Fibroblast of lung (primary cell): ENCODE results near the gene ASTN2.

Source experiments
- EZH2 ChIP-seq: IDR thresholded peaks from 2 replicates; pipeline ENCODE4 v1.5.1; 2012; ENCODE audit warnings: low read length, control low read depth, mild to moderate bottlenecking; ENCODE audit errors: missing control alignments
- TF ChIP-seq, protein P1 (sequence below), 2 donors: IDR thresholded peaks in 1 of 2; conservative IDR thresholded peaks in 1 of 2; 1 replicate in 1 of 2; 2 replicates in 1 of 2; pipeline ENCODE4 v1.5.1; 2011 to 2012; ENCODE audit warnings: low read length in 2 of 2, control low read depth in 1 of 2, inconsistent platforms in 1 of 2, low read depth in 1 of 2, mild to moderate bottlenecking in 1 of 2

DNA sequence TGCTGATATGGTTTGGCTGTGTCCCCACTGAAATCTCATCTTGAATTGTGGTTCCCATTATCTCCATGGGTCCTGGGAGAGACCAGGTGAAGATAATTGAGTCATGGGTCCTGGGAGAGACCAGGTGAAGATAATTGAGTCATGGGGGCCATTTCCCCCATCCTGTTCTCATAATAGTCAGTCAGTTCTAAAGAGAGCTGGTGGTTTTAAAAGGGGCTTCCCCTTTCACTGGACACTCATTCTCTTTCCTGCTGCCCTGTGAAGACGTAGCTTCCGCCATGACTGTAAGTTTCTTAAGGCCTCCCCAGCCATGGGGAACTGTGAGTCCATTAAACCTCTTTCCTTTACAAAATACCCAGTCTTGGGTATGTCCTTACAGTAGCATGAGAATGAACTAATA, 628.1 kb downstream of the ASTN2 start:
- TF ChIP-seq, protein P1, sequence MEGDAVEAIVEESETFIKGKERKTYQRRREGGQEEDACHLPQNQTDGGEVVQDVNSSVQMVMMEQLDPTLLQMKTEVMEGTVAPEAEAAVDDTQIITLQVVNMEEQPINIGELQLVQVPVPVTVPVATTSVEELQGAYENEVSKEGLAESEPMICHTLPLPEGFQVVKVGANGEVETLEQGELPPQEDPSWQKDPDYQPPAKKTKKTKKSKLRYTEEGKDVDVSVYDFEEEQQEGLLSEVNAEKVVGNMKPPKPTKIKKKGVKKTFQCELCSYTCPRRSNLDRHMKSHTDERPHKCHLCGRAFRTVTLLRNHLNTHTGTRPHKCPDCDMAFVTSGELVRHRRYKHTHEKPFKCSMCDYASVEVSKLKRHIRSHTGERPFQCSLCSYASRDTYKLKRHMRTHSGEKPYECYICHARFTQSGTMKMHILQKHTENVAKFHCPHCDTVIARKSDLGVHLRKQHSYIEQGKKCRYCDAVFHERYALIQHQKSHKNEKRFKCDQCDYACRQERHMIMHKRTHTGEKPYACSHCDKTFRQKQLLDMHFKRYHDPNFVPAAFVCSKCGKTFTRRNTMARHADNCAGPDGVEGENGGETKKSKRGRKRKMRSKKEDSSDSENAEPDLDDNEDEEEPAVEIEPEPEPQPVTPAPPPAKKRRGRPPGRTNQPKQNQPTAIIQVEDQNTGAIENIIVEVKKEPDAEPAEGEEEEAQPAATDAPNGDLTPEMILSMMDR (conservative IDR thresholded peaks at IDR 0.05 in 1 of 2, IDR thresholded peaks at IDR 0.05 in 1 of 2; ENCODE audit: low read depth in 1 of 2, low read length in 2 of 2): no peak
- no peak for TF ChIP-seq EZH2
